Dermis blood vessel endothelial cell (primary cell): ENCODE data around the gene INSYN2B. TPM values are rescaled to one million over a fixed set of nuclear protein-coding genes. Genes with fewer than 3 reads are reported as not detected.

ENCODE experiments used
- DNase-seq: peaks from one replicate; pipeline ENCODE4 v3.0.0; 2010
- total RNA-seq: library from RNA; depleted of rRNA; stranded (reverse); fragments of >200 nt; gene quantifications from 2 replicates; pipeline ENCODE4 v1.2.3, GENCODE V29; 2014

INSYN2B gene
- total RNA-seq, 1 donor from 2014 or later: 2.9 TPM

- DNase-seq: peak; percentile 29
Observed at GRCh38 chr5:169971780-169972179, 8.5 kb downstream of the INSYN2B start.

GRCh38 chr5:169970911-169971765 is 9.2 kb downstream of the INSYN2B start:
- peak; percentile 86 for DNase-seq

- peak; percentile 17 for DNase-seq
Observed at GRCh38 chr5:169970339-169970738, 10.0 kb downstream of the INSYN2B start.

- DNase-seq: no peak
Observed at GRCh38 chr5:169964246-169964645, 16.0 kb downstream of the INSYN2B start.

- no peak for DNase-seq
Observed at GRCh38 chr5:169960659-169961058, 19.6 kb downstream of the INSYN2B start.

GRCh38 chr5:169958278-169958677 is 22.0 kb downstream of the INSYN2B start:
- DNase-seq: no peak

- DNase-seq: no peak
Observed at GRCh38 chr5:169956756-169957155, 23.5 kb downstream of the INSYN2B start.

GRCh38 chr5:169956126-169956525 is 24.2 kb downstream of the INSYN2B start:
- DNase-seq: no peak

GRCh38 chr5:169954786-169955185 is 25.5 kb downstream of the INSYN2B start:
- no peak for DNase-seq

GRCh38 chr5:169953196-169953595 is 27.1 kb downstream of the INSYN2B start:
- peak; percentile 42 for DNase-seq

- DNase-seq: no peak
Observed at GRCh38 chr5:169950333-169950732, 30.0 kb downstream of the INSYN2B start.

- DNase-seq: no peak
Observed at GRCh38 chr5:169946743-169947295, 33.5 kb downstream of the INSYN2B start.

GRCh38 chr5:169945831-169946261 is 34.4 kb downstream of the INSYN2B start:
- DNase-seq: peak; percentile 55

GRCh38 chr5:169944922-169945680 is 35.2 kb downstream of the INSYN2B start:
- peak; percentile 26 for DNase-seq

GRCh38 chr5:169944115-169944514 is 36.2 kb downstream of the INSYN2B start:
- no peak for DNase-seq

- DNase-seq: no peak
Observed at GRCh38 chr5:169943026-169943425, 37.3 kb downstream of the INSYN2B start.

GRCh38 chr5:169942181-169942580 is 38.1 kb downstream of the INSYN2B start:
- no peak for DNase-seq

- DNase-seq: no peak
Observed at GRCh38 chr5:169941542-169941941, 38.8 kb downstream of the INSYN2B start.

GRCh38 chr5:169939731-169940130 is 40.6 kb downstream of the INSYN2B start:
- no peak for DNase-seq

- DNase-seq: no peak
Observed at GRCh38 chr5:169938439-169938838, 41.9 kb downstream of the INSYN2B start.

GRCh38 chr5:169935762-169936161 is 44.5 kb downstream of the INSYN2B start:
- DNase-seq: no peak

- DNase-seq: no peak
Observed at GRCh38 chr5:169934990-169935389, 45.3 kb downstream of the INSYN2B start.

- no peak for DNase-seq
Observed at GRCh38 chr5:169933616-169934015, 46.7 kb downstream of the INSYN2B start.
